ENCODE measurements around the gene ABHD8. TPM values are rescaled to one million over a fixed set of nuclear protein-coding genes. Genes with fewer than 3 reads are reported as not detected.

Gene ABHD8
- total RNA-seq, 1 experiment from 2014 or later: 13.2 TPM

- no peak for TF ChIP-seq ATF2 (CRISPR knock-in tag; IDR thresholded peaks at IDR 0.05; ENCODE audit: borderline replicate concordance, low read depth)
- no peak for TF ChIP-seq CBFB (CRISPR knock-in tag; IDR thresholded peaks at IDR 0.05; ENCODE audit: low read depth)
- no peak for TF ChIP-seq EMX1 (CRISPR knock-in tag; IDR thresholded peaks at IDR 0.05)
- TF ChIP-seq SOX15 (CRISPR knock-in tag; IDR thresholded peaks at IDR 0.05): no peak
- no peak for TF ChIP-seq ZNF512 (CRISPR knock-in tag; IDR thresholded peaks at IDR 0.05; ENCODE audit: borderline replicate concordance)
- TF ChIP-seq SMAD4 (CRISPR knock-in tag; IDR thresholded peaks at IDR 0.05): 0 out of 2 replicates have a peak, but pooled peaks have one; percentile 11
- no peak for TF ChIP-seq AR (CRISPR knock-in tag; IDR thresholded peaks at IDR 0.05)
Observed at GRCh38 chr19:17336872-17337674, 33.8 kb upstream of the ABHD8 start, which contains the start of gene GTPBP3 (continued).

GRCh38 chr19:17335575-17335974 is 32.4 kb upstream of the ABHD8 start:
- ATAC-seq: no peak
- no peak overlapping the region for H3K27ac Mint-ChIP-seq
- no peak for DNase-seq (ENCODE audit: low spot score)
- H3K4me3 Mint-ChIP-seq: peak overlapping the region; percentile 99
- no peak for TF ChIP-seq ZNF671 (CRISPR knock-in tag; IDR thresholded peaks at IDR 0.05)
- TF ChIP-seq HMGA2 (CRISPR knock-in tag; IDR thresholded peaks at IDR 0.05): no peak
- H3K27me3 Mint-ChIP-seq (ENCODE audit: low read depth): peaks cover 2% of the 10 kb centered on the region; the same call in 1 of the 2 replicates
- H3K4me1 Mint-ChIP-seq: peaks cover 41% of the 10 kb centered on the region
- ChIA-PET CTCF (interaction anchor here (0.7 to 3.7 kb wide), 5 partner anchors 9 to 50 kb away, joined by 3 to 27 read pairs (median 5); partner anchors contain the start of gene DDA1), POLR2A (interaction anchor here (0.6 to 1.7 kb wide), 2 partner anchors 26 to 457 kb away, joined by 3 to 4 read pairs; partner anchors contain the start of gene DDA1)
- H3K36me3 Mint-ChIP-seq: peaks cover 11% of the 10 kb centered on the region
- peaks cover 5% of the 10 kb centered on the region for H3K9me3 Mint-ChIP-seq

GRCh38 chr19:17334414-17335409 is 31.5 kb upstream of the ABHD8 start, which contains the start of gene ANO8:
Gene ANO8, minus strand, starts transcription at chr19:17334855. Its CDS starts 185 bp downstream, at chr19:17334670.
- DNase-seq (ENCODE audit: low spot score) (peak; percentile 98), ATAC-seq (peak; percentile 35)
- peaks cover 11% of the 10 kb centered on the region for H3K36me3 Mint-ChIP-seq
- H3K4me3 Mint-ChIP-seq: peak within 1 kb of the TSS; percentile 99
- peaks cover 39% of the 10 kb centered on the region for H3K4me1 Mint-ChIP-seq
- CTCF ChIA-PET: interaction anchor here (0.7 to 3.7 kb wide), 12 partner anchors 8 to 57 kb away, joined by 3 to 27 read pairs (median 6); partner anchors contain the start of genes DDA1 and MRPL34
- POLR2A ChIA-PET: interaction anchor here (0.6 to 1.9 kb wide), 7 partner anchors 10 to 162 kb away, joined by 3 to 5 read pairs (median 3); partner anchors contain the start of genes BABAM1 and DDA1
- H3K27ac Mint-ChIP-seq: no peak within 1 kb of the TSS; the same call in 1 of the 2 replicates
- peaks cover 5% of the 10 kb centered on the region for H3K9me3 Mint-ChIP-seq
- H3K27me3 Mint-ChIP-seq (ENCODE audit: low read depth): peaks cover 5% of the 10 kb centered on the region
- peak; percentile 86 for TF ChIP-seq FOXP4 (CRISPR knock-in tag; IDR thresholded peaks at IDR 0.05)
- TF ChIP-seq ZNF121 (CRISPR knock-in tag; IDR thresholded peaks at IDR 0.05): peak; percentile 39; the same call in 1 of the 2 replicates
- no peak for TF ChIP-seq TEAD4 (CRISPR knock-in tag; IDR thresholded peaks at IDR 0.05)
- no peak for TF ChIP-seq TCF7 (CRISPR knock-in tag; IDR thresholded peaks at IDR 0.05; ENCODE audit: low read depth)
- TF ChIP-seq MAX (CRISPR knock-in tag; IDR thresholded peaks at IDR 0.05): peak; percentile 50; the same call in 1 of the 2 replicates
- no peak for TF ChIP-seq ZNF423 (CRISPR knock-in tag; IDR thresholded peaks at IDR 0.05)
- TF ChIP-seq SP1 (CRISPR knock-in tag; conservative IDR thresholded peaks at IDR 0.05): peak; percentile 93
- TF ChIP-seq SMAD3 (CRISPR knock-in tag; IDR thresholded peaks at IDR 0.05; ENCODE audit: borderline replicate concordance): 0 out of 2 replicates have a peak, but pooled peaks have one; percentile 72
- peak; percentile 95 for TF ChIP-seq HMGXB4 (CRISPR knock-in tag; IDR thresholded peaks at IDR 0.05)
- TF ChIP-seq CREM (CRISPR knock-in tag; IDR thresholded peaks at IDR 0.05): peak; percentile 62; the same call in 1 of the 2 replicates

Data from WTC11 (cell line).